Body of pancreas (tissue), 4 donors: ENCODE results near the gene CD48.

ENCODE experiments used
- POLR2A ChIP-seq, 3 donors: fragments of 450-650 bp; IDR thresholded peaks; one replicate each; pipeline ENCODE4 v1.6.1; 2016; ENCODE audit warnings: antibody characterized with exemption in 3 of 3, mild to moderate bottlenecking in 2 of 3
- TF ChIP-seq, protein P1 (sequence below), 7 experiments: fragments of 450-650 bp in 4 of 7; fragments of 200-600 bp in 3 of 7; sonication (generic) in 3 of 7; IDR thresholded peaks; one replicate each; pipeline ENCODE4 v1.5.1; 2016 to 2019; ENCODE audit warnings: antibody characterized with exemption in 7 of 7

DNA sequence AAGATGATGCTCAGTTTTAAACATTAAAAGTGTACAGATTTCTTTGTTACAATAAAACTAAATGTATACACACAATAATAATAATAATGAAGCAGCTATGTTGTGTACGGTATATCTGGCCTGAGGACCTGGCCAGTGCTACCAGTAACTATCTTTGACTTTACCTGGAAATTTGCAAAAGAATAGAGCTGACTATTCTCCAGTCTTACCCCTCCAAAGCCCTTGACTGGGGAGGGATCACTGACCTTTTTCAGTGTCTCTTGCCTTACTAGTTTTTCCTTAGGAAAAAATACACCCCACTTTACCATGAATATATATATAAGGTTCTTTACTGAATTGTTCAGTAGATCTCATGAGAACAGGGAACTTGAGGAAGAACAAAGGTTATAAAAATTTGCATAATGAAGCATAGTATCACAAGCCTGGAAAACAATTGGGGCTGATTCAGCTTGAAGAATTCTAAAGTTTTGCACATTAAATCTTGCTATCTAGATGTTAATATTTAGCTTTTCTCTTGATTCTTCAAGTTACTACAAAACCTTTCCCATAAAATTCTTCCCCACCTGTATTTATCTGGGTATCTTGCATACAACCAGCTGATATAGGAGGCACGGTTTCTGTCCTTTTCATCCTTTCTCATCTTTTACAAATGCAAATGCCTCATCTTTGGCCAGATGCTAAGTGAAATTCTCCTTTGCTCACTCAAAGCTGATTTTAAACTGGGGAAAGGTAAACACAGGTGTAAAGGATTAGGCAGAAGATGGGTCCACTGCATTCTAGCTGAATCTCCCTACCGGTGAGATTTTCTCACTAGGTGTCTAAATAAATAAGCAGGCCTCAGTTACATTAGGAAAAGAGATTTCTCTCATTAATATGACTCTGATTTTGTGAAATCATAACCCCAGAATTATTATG is 39.8 kb downstream of the CD48 start:
- TF ChIP-seq, protein P1, sequence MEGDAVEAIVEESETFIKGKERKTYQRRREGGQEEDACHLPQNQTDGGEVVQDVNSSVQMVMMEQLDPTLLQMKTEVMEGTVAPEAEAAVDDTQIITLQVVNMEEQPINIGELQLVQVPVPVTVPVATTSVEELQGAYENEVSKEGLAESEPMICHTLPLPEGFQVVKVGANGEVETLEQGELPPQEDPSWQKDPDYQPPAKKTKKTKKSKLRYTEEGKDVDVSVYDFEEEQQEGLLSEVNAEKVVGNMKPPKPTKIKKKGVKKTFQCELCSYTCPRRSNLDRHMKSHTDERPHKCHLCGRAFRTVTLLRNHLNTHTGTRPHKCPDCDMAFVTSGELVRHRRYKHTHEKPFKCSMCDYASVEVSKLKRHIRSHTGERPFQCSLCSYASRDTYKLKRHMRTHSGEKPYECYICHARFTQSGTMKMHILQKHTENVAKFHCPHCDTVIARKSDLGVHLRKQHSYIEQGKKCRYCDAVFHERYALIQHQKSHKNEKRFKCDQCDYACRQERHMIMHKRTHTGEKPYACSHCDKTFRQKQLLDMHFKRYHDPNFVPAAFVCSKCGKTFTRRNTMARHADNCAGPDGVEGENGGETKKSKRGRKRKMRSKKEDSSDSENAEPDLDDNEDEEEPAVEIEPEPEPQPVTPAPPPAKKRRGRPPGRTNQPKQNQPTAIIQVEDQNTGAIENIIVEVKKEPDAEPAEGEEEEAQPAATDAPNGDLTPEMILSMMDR (IDR thresholded peaks at IDR 0.05) = no peak
- TF ChIP-seq POLR2A (IDR thresholded peaks at IDR 0.05) = no peak
